GM21447 (cell line): Measurements from ENCODE around the gene ZC3HAV1L.
A peak's percentile ranks its signal among the peaks of the same experiment; 100 is the strongest.
"Not testable (repeated sequence)": the region's sequence is repeated elsewhere in the genome, so short reads cannot be mapped to it uniquely, and the experiment has no call there.

Experiments used
- ATAC-seq: cut with Tn5 transposase; IDR thresholded peaks from one replicate; pipeline ENCODE4 v1.9.1; 2021; ENCODE audit not compliant: unreplicated experiment

Gene ZC3HAV1L, protein sequence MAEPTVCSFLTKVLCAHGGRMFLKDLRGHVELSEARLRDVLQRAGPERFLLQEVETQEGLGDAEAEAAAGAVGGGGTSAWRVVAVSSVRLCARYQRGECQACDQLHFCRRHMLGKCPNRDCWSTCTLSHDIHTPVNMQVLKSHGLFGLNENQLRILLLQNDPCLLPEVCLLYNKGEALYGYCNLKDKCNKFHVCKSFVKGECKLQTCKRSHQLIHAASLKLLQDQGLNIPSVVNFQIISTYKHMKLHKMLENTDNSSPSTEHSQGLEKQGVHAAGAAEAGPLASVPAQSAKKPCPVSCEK

DNA sequence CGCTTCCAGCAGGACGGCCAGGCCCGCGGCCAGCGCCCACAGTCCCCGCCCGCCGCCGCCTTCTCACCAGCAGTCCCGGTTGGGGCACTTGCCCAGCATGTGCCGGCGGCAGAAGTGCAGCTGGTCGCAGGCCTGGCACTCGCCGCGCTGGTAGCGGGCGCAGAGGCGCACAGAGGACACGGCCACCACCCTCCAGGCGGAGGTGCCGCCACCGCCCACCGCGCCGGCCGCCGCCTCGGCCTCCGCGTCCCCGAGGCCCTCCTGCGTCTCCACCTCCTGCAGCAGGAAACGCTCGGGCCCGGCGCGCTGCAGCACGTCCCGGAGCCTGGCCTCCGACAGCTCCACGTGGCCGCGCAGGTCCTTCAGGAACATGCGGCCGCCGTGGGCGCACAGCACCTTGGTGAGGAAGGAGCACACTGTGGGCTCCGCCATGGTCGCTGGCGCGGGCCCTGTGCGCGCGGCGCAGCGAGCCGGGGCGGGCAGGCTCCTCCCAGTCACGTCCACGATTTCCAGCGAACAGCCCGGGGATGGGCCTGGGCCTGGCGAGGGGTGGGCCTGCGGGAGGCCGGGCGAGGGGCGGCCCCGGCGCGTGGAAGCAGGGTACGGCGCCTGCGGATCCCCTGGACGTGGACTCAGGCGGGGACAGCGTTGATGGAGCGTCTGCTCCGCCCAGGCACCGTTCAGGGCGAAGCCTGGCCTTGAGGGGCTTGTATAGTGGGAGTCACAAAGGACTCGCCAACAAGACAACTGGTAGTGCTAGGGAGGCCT, at the start of gene ZC3HAV1L:
Gene ZC3HAV1L, minus strand, starts transcription at position 457 of the 768 bp plus-strand sequence. Its CDS starts 25 bp downstream, at position 432.
- ATAC-seq: peak; percentile 78

DNA sequence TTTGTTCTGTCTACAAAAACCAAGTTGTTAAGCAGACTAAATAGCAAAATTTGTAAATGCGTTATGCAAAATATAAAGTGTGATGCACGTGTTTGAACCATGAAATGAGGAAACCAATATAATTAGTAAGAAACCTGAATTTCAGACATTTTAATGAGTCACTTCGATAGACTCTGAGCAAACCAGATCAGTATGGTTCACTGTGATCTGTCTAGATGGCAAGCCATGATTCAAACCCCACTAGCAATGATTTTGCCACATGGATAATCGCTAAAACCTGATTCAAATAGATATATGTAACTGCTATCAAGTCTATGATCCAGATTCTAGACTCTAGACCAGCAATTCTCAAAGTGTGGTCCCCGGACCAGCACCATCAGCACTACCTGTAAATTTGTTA, 48.9 kb upstream of the ZC3HAV1L start:
- no peak for ATAC-seq

DNA sequence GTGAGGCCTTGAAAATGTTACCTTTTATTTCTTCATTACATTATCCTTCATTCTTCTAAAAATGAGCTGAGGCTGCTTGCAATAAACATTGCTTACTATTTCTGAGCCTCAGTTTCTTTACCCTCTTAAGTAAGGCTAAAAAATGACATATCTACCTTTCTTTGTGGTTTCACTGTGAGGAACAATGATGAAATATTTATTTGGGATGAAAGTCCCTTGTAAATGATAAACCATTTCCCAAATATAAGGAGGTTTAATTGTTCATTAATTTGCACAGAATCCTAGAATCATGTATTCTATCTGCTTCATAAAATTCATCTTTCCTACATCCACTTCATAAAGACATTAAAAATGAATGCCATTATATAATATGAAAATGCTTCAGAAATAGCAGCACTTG, 45.7 kb upstream of the ZC3HAV1L start:
- no peak for ATAC-seq

DNA sequence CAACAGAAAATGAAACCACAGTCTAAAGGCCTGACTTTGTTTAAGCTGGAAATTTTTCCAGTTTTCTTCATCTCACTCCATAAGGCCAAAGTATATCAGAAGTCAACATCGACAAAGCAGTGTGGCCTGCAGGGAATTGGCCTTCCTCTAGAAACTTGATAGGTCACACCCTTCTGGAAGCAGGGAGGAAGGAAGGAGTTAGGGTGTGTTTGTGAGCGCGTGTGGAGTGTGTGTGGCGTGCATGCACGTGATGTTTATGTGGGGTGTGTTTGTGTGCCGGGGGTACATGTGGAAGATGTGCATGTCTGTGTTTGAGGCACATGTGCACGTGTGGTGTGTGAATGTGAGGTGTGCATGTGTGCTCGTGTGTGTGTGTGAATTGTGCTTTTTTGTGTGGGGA, 45.1 kb upstream of the ZC3HAV1L start:
- ATAC-seq: no peak

DNA sequence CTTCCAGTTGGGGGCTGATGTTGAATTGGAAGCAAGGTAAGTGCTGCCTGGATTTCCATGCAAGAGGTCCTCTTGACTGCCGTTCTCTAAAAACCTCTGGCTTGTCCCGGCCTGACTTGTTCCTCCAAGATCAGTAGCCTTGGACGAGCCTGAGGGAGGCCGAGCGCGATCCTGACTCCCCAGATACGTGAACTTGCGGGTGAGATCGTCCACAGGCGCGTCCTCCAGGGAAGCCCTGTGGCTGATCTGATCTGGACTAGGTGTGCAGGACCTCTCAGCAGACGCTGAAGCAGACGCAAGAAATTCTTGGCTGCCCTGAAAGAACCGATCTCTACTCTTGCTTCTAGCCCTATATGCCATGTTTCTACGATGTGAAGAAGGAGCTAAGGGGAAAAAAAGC, 44.0 kb upstream of the ZC3HAV1L start:
- ATAC-seq: no peak

DNA sequence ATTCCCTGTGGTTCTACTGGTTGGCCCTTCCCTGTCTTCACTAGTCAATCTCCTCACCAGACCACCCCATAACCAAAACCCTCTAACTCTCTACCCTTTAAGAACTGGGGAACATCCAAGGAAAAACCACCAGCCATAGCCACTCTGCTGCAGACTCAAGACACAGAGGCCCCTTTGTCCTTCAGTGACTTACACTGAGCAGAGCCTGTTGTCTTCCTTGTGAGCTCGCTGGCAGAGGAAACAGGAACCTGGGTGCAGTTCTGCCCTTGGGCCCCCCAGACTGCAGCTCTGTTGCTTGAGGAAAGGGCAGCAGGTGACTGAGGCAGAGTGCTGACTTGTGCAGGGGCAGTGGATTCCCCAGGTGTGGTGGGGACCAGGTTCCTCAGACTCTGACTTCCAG, 43.1 kb upstream of the ZC3HAV1L start:
- no peak for ATAC-seq

DNA sequence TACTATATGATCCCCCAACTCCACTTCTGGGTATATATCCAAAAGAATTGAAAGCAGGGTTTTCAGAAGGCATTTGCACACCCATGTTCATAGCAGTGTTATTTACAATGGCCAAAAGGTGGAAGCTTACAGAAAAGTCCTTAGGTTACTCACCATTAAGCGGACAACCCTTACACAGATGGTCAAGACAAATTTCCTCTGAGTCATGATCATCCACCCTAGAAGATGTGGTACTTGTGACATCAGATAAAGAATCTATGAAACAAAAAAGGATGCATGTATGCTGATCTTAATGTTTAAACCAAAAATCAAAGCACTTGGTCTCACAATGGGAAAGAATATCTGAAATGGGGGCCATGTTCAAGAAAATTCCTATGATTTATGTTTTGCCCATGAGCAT, 42.6 kb upstream of the ZC3HAV1L start:
- ATAC-seq: no peak

DNA sequence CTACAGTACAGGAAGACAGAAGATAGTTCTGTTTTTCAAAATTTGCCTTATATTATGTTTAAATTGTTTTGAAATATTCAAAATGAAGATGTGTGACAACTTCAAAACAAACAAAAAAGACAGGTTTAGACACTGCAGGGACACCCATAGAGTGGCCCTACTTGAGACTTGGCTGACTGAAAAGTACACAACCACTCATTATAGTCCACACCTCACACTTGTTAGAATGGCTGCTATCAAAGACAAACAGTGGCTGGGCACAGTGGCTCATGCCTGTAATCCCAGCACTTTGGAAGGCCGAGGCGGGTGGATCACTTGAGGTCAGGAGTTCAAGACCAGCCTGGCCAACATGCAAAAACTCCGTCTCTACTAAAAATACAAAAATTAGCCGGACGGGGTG, 41.9 kb upstream of the ZC3HAV1L start:
- not testable (repeated sequence) for ATAC-seq

DNA sequence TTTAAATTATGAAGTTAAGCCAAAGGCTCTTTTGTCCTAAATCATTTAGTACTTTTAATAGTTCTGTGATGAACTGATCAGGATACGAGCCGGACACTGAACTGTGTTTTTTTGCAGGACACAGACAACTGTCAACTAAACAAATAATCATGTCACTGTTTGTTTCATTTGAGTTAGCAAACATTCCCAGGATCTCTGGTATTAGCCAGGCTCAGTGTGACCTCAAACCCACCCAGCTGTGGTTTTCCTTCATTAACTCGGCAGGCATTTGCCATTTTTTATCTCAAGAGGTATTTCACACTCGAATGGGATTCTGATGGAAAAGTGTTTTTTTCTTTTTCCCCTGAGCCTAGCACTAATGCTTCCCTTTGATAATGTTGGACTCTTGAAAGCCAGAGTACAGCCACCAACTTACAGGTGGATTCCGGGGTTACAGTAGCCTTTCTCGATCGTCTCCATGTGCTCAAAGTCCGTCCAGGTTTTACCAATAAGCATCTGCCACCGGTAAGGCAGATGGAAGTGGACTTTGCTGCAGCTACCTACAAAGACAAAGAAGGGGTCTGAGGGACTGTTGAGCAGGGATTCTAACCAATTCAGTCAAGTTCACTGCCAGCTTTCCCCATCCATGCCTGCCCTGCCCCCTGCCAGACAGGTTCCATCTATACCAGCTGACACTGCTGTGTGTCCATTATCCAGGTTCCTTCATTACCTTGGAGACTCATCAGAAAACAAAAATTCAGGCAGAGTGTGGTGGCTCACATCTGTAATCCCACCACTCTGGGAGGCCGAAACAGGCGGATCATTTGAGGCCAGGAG, 40.2 kb upstream of the ZC3HAV1L start:
- no peak for ATAC-seq

DNA sequence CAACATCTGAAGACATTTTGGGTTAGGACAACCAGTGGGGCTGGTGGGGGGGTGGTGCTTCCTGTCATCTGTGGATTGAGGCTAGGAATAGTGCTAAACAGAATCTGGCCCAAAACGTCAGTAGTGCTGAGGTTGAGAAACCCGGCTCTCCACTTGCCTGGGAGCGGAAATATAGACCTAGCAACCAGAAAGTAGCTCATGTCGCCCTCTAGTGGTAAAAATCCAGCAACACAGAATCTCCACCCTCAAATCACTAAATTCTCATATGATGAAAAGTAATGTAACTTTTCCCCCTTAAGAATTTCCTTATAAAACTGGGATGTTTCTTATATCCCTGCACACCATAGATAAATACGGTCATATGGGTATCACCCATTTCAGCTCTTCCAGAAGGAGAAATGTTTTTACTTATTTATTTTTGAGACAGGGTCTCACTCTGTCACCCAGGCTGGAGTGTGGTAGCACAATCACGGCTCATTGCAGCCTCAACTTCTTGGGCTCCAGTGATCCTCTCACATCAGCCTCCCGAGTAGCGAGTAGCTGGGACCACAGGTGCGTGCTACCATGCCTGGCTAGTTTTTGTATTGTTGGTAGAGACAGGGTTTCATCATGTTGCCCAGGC, 39.3 kb upstream of the ZC3HAV1L start:
- peak; percentile 85 for ATAC-seq

DNA sequence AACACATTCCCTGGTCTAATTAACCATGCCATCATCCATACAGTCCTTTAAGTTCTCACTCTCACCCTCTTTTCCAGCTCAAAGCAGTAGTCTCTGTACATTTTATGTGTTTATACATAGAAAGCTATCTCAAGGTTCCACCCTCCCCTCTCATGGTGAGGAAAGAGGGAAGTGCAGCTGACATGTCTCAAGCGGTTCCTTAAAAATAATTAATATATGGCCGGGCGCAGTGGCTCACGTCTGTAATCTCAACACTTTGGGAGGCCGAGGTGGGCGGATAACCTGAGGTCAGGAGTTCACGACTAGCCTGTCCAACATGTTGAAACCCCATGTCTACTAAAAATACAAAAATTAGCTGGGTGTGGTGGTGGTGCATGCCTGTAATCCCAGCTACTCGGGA, 37.0 kb upstream of the ZC3HAV1L start:
- ATAC-seq: no peak

DNA sequence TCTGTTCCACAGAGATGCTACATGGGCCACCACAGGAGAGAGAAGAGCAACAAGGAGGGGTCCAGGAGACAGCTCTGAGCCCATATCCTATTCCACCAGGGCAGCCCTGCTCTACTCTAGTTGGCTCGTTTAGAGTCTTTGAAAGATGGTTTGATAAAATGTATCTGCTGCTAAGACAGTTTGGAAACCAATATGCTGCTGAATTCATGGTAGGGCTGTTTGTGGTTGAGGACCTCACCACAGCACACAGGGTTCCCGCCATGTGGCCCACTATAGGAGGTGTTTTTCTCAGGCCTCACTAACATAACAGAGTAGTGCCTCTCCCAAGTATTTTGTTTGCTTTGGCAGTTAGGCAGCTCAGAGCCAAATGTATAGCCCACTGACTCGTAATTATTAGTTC, 35.8 kb upstream of the ZC3HAV1L start:
- no peak for ATAC-seq

DNA sequence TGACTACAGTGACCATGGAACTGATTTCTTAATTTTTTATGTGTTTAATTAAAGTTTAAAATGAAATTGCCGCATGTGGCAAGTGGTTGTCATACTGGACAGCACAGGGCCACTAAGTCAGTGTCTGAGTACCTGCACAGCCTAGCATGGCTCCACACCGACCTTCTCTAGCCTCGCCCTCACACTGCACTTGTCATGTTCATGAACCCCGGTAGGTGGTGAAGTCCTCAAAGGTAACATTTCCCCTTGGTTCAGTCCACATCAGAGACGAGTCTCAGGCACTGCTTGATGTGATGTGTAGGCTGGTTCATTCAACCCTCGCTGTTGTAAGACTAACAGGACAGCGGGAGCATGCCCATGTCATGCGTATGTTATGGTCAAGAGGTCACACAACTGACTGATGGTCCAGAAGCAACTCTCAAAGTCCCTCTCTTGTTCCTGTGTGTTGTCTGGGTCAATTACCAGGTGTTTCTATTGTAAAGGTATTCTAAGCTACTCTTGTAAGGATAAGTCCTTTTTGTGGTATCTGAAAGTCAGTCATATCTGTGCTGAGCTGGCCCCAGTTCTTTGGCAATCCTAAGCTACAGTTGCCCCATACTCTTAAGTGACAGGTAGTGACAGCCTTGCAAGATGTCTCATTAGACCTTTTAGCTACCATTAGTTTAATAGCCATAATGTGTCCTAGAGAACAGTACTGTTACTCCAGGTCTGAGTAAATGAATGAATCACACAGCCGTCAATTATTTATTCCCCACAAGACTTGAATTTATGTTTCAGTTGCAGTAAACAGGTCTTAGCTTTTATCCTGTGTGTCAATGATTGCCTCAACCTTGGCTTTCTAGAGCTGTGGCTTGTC, 32.9 kb upstream of the ZC3HAV1L start:
- ATAC-seq: no peak

DNA sequence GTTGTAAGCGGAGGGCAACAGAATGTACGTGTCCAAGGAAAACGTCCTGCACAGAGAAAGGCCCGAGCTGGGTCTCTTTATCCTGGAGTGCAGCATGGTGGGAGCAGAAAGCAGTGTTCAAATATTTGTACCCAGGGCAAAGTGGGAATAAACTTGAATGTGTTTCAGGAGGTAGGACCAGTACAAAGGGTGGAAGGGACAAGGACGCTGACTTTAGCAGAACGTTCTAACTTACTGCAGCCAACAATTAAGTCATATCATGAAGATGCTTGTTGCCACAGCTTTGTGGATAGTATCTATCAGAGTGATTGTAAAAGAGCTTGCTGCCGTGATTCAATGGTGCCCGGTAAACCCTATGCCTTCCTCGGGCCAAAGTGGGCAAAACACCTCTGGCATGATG, 30.5 kb upstream of the ZC3HAV1L start:
- ATAC-seq: no peak

DNA sequence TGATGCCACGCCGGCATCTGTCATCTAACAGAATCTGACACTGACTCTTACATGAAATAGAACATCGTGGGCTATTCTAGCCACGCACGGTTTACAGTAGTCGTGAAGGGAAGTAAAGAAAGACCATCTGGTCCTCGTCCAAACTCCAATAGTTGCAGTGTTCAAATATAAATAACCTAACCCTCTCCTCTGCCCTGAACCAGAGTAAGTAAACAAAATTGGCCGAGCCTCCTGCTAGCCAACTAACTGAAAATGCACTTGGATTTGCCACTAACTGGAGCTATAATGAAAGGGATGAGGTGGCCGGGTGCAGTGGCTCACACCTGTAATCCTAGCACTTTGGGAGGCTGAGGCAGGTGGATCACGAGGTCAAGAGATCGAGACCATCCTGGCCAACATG, 29.5 kb upstream of the ZC3HAV1L start:
- ATAC-seq: no peak

DNA sequence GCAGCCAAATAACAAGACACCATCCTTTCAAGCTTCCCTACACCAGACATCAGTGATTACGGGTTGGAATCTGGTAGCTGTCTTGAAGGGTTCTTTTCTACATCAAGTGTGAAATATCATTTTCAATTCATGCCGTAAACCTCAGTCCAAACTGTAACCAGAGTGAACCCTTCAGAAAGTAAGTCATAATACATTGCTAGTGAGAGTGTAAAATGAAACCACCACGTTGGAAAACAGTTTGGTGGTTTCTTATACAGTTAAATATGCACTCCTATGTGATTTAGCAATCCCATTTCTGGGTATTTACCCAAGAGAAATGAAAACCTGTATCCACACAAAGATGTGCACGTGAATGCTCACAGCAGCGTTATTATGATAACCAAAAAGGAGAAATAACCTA, 25.6 kb upstream of the ZC3HAV1L start:
- no peak for ATAC-seq

DNA sequence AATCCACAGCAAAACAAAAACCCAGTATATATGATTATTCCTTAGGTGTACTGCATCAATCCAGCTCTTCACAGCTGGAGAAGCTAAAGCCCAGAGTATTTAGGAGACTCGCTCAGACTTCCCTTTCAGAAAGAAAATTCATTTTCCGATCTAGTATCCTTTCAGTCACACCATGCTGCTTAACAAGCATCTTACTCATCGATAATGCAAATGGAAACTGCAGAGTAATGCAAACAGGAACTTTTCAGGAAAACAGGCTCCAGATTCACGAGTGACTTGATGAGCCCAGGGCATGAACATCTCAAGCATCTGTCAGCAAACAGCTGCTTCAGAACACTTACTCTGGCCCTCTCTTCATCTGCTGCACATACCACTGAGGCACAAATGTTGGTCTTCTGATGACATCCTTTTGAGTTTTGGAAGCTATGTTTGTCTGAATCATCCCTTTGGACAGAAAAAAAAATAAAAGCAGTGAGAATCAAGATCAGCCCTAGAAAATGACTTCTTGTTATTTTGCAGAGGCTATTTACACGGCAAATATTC, 24.9 kb upstream of the ZC3HAV1L start:
- ATAC-seq: no peak

DNA sequence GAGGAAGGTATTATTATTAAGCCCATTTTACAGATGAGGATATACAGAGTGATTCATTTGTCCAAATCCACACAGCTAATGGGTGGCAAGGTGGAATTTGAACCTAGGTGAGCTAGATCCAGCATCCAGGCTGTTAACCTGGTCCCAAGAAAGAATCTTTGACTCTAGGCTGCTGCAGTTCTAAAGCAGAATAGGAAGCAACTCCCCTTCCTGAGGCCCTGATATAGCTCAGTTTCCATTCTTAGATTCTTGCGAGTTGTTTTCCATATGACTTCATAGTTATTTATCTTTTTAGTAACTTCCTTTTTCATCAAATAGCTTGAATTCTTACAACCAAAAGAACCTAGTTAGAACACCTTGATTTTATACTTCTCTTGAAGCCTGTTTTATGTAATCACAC, 24.1 kb upstream of the ZC3HAV1L start:
- ATAC-seq: no peak

DNA sequence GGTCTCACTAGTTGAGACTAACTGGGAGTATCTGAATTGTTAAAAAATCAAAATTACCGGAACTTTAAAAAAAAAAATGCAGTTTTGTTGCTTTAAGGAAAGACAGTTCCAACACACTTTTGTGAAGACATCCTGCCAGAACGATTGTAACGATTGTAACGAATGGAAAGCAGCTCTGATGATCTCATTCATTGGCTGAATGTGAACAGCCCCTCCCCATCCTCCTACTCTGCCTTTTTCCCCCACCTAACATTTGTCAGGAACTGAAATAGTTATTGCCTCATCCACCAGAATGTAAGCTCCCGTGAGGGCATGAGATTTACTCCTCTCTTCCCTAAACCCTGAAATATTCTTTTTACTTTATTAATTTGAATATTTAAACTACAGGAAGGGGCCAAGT, 23.1 kb upstream of the ZC3HAV1L start:
- no peak for ATAC-seq

DNA sequence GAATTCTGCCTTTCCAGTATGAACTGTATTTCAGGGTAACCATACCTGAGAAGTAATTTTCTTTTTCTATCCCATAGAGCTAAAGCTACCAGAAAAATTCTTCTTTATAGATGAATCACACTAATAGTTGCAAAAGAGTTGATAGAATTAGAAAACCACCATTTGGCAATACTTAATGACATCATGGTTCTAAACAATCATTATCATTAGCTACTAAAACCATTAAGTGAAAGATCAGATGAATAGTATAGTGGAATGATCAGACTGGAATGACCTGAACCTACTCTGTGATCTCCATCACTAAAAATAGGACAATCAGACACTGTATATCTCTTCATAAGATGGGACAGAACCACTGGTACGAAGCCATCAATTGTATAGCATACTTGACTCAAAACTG, 19.8 kb upstream of the ZC3HAV1L start:
- ATAC-seq: no peak
